ENCODE data around the gene ANKRD33.
A peak's percentile ranks its signal among the peaks of the same experiment; 100 is the strongest.
"Not testable (repeated sequence)": the region's sequence is repeated elsewhere in the genome, so short reads cannot be mapped to it uniquely, and the experiment has no call there.

Gene ANKRD33

DNA sequence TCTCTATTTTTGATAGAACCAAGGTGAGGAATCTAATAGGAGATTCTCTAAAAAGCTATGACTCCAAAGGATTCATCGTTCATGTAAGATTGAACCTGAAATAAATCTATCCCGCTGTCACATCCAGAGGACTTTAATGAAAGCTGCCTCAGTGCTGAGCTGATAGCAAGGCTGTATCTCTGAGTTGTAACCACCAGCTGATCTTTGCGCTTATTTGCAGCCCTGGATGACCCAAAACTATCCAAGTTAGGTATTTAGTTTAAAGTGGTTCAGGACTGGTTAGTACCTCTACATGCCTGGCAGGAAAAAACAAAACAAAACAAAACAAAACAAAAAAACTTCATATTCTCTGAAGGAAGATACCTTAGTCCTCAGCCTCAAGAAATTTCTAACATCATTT, 8.8 kb upstream of the ANKRD33 start:
- no peak for DNase-seq (ENCODE audit: low spot score)

DNA sequence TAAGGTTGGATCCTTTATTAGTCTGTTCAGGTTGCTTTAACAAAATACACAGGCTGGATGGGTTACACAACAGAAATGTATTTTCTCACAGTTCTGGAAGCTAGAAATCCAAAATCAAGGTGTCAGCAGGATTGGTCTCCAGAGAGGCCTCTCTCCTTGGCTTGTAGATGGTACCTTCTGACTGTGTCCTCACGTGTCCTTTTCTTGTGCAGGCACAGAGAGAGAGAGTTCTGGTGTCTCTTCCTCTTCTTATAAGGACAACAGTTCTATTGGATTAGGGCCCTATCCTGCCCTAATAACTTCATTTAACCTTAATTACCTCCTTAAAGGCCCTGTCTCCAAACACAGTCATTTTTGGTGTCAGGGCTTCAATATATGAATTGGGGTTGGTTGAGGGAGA, 4.6 kb upstream of the ANKRD33 start:
- no peak for DNase-seq (ENCODE audit: low spot score)

DNA sequence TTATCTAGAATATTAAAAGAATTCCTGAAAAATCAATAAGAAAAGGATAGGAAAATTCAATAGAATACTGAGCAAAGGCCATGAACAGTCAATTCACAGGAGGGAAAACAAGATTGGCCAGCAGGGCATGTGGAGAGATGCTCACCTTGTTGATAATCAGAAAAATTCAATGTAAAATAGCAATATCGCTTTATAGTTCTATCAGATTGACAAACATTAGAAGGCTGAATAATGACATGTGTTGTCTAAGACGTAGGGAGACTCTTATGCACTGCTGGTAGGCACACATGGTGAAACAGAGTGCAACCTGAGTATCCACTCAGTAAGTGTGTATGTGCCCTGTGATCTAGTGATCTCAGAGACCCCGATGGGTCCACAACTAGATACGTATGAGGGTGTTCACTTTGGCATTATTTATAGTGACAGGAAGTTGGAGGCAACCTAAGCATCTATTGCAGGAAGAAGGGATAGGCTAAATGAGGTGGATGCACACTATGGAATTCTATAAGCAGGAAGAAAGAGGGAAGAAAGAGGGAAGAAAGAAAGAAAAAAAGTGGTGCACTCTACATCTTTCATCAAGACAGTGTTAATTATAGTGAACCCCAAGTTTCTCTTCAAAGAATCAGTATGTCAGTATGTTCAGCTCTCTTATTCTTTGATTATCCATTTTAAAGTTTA, 3.8 kb upstream of the ANKRD33 start:
- DNase-seq (ENCODE audit: low spot score) = no peak

DNA sequence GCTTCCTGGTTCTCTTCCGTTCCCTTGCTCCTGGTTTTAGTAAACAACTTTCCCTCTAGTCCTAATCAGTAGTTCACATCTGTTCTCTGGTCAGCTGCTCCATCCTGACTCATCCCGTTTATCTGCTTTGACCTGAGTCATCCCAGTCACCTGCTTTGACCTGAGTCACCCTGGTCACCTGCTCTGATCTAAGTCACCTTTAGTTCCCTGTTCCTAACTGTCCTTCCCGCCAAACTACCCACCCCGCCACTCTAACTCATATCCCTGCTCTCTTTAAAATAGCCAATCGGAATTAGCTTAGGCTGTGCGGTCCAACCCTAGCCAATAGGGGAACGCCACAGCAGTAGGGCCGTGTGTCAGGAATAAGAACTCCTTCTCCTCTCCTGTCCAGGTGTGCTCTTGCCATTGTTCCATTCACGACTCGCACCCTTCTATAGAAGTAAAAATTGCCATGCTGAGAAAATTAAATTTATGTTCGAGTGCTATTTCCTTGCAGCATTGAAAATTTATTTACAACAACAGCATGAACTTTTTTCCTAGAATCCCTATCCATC, 3.1 kb upstream of the ANKRD33 start:
- DNase-seq (ENCODE audit: low spot score) = no peak

DNA sequence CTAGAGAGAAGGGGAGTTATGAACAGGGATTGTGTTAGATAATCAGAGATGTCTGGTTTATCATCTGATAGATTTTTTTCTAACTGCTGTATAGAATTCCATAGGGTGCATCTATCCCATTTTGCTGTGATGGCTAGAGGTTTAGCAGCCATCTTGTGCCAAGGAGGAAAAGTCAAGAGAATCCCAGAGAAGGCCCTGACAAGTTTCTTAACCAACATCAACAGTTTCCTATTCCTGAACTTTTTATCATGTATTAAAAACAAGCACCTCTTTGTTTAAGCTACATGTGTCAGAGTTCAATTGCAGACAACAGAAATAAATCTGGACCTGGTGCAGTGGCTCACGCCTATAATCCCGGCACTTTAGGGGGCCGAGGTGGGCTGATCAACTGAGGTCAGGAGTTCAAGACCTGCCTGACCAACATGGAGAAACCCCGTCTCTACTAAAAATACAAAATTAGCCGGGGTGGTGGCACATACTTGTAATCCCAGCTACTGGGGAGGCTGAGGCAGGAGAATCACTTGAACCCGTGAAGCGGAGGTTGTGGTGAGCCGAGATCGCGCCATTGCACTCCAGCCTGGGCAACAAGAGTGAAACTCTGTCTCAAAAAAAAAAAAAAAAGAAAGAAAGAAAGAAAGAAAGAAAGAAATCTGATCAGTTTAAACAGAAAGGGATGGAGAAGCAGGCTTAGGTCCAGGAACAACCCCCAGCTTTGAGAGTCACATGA, 2.4 kb upstream of the ANKRD33 start:
- not testable (repeated sequence) for DNase-seq (ENCODE audit: low spot score)

DNA sequence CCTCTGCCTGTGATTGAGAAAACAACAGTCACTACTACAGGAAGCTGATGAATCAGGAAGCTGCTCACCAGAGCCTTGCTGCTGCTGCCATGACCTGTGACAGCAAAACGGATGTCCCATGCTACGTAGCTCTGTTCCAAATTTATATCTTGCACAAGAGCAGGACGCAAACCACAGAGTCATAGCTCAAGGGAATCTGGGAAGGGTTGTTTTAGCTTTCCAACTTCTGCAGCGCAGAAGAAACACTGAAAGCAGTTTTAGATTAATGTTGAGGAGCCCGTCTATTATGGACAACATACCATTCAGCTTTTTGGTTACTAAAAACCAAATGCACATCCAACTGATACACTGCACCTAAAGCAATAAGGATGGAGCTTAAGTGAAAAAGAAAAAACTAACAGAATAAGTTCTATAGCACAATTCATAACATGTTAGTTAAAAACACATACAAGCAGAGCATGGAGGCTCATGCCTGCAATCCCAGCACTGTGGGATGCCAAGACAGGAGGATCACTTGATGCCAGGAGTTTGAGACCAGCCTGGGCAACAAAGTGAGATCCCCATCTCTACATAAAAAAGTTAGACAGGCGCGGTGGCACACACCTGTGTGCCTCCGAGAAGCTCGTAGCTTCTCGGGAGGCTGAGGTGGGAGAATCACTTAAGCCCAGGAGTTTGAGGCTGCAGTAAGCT, 1.7 kb upstream of the ANKRD33 start:
- peak; percentile 78 for DNase-seq (ENCODE audit: low spot score)

DNA sequence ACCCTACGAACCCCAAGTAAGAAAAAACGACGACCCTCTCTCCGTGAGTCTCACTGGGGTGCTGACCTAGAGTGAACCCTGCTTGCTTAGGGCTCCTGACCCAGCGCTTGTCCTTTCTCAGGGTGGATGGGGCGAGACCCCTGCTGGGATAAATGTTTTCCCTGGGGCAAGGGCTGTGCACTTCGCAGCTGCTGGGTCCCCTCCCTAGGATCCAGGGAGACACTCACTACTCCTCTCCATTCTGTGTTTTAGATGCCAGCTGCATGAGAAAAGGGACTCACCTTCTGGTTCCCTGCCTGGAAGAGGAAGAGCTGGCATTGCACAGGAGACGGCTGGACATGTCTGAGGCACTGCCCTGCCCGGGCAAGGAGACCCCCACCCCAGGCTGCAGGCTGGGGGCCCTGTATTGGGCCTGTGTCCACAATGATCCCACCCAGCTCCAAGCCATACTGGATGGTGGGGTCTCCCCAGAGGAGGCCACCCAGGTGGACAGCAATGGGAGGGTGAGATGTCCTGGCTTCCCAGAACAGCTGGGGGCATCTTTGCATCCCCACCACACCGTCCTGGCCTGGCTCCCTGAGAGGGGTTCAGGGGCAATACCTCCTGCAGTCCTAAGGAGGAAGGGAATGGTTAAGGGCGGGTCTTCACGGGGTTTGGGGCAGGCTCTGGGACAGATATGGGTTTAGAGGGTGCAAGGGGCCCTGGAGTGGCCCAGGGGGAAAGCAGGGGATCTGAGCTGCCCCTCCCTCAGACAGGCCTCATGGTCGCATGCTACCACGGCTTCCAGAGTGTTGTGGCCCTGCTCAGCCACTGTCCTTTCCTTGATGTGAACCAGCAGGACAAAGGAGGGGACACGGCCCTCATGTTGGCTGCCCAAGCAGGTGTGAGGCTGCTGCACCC, 663 bp downstream of the ANKRD33 start:
- no peak for DNase-seq (ENCODE audit: low spot score)

DNA sequence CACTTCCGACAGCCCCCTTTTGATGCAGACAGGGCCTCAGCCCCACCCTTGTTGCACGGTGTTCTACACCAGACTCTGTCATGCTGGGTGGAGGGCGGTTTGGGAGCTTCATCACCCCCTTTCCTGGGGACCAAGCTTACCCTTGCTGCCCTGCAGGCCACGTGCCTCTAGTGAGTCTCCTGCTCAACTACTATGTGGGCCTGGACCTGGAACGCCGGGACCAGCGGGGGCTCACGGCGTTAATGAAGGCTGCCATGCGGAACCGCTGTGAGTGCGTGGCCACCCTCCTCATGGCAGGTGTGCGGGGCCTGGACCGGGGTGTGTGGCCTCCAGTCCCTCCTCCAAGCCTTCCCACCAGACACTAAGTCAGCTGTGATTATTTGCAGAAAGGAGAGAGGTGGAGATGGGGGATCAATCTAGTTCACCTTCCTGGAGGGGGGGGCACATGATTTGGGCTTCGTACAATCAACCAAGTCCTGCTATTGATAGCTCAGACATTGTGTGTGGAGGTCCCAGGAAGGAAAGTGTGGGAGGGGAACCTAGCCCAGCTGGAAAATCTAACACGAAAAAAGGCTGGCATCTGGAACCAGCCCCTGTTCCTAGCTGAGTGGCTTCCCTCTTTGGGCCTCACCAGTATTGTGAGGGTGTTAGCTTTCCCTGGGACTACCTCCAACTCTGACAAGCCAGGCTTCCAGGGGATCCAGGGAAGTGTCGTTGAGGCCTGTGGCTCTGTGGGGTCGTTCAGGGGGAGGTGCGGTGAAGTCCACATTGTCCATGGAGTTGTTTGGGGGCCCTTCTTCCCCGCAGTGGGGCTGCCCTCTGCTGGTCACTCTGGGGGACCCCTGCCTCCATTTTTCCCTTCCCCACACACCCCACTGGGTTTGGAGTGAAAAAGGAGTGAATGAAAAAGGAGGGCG, 1.6 kb downstream of the ANKRD33 start:
- no peak for DNase-seq (ENCODE audit: low spot score)

DNA sequence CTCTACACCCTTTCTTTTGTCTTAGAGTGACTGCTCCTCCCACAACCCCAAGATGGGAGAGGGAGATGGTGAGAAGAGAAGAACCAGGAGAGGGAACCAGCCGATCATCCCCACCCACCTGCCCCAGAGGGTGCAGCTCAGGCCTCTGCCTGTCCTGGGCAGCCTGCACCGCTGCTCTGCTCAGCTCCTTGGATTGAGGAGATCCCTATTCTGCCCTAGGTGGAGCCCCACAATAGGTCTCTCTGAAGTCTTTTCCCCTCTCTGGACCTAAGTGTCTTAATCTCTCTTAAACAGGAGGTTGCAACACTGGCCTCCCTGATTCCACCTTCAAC, 2.2 kb downstream of the ANKRD33 start:
- DNase-seq (ENCODE audit: low spot score) = no peak

DNA sequence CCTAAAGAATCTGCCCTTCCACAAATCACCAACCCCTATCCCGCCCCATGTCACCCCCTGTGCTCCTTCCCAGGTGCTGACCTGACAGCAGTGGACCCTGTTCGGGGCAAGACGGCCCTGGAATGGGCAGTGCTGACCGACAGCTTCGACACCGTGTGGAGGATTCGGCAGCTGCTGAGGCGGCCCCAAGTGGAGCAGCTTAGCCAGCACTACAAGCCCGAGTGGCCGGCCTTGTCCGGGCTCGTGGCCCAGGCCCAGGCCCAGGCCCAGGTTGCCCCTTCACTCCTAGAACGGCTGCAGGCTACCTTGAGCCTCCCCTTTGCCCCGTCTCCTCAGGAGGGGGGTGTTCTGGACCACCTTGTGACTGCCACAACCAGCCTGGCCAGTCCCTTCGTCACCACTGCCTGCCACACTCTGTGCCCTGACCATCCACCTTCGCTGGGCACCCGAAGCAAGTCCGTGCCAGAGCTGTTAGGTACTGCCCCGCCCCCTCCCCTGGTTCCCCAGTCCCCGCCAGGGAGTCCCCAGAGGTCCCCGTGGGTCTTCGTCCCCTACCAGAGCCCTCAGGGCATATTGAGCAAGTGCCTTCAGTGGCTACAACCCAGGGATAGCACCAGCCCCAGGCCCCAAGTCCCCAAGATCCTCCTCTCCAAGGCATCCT, 2.7 kb downstream of the ANKRD33 start:
- no peak for DNase-seq (ENCODE audit: low spot score)

DNA sequence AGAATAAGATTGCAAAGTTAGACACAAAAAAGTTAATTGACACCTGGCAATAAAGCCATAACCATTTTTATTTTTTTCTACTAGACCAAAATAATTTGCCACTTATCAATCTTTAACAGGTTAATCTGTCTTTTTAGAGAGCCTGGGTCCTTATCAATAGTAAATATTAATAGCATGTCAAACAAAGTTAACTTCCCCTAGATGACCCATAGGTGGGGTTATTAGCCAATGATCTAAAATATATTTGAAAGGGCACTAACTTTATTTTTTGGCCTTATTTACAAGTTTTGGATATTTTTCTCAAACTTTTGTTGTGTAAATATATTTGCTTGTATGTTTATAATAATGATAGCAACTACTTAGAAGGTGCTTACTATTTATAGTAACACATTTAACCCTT, 3.9 kb downstream of the ANKRD33 start:
- no peak for DNase-seq (ENCODE audit: low spot score)

DNA sequence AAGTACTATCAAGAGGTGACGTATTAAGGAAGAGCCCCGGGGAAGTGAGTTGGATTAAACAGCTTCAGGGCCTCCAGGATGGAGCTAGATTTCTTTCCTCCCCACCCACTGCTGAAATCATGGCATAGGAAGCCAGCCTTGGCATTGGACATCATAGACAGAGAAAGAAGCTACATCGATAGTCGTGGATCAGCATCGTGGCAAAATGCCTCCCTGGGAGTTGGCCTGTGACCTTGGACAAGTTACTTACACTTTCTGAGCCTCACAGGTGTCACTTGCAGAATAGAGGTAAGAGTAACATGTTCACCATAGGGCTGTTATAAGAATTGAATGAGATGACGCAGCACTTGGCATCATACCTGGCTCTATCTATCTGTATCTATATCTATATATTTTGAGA, 5.9 kb downstream of the ANKRD33 start:
- DNase-seq (ENCODE audit: low spot score) = no peak

DNA sequence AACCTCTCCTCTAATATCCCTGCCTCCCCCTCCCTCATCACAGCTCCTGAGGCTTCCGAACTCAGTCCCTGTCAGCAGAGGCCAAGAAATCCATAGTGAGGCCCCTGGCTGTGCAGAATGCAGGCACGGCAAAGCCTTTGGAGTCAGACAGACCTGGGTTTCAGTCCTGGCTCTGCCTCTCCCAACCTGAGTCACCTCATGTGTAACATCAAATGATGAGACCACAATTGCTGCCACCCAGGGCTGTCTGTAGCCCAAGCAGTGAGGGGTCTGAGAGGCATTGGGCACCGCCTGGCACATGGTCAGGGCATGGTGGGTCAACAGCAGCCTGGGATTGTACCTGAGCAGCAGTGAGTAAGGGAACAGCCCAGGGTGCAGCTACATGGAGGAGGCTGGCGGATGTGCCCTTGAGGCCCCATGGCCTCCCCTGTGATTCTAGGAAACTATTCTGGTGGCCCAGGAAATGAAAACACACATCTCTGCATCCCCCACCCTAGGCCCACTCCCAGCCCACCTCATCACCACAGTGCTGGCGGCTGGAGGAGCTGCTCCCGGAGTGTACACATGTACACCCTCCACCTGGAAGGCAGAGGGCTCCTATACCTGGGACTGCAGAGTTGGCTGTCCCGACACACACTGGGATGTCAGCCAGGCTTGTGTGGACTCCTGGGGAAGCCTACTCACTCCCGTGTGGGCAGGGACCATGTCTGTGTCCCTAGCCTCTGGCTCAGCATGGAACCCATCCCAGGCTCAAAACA, 7.7 kb downstream of the ANKRD33 start:
- DNase-seq (ENCODE audit: low spot score) = no peak

DNA sequence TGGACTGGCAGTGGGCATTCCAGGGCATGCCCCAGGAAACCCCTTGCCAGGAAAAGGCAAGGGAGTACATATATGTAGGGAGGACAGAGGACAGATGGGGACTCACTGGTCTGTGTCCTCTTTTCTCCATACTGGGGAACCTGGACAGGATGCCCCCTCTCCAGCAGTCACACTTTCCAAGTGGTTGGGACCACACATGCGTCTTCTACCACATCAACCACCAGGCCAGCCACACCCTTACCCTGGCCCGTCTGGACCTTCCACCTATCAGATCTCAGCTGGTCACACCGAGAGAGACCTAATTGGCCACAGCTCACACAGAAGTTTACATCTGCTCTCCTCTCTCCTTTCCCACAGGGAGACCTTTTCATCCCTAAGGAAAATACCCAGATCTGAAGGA, 8.3 kb downstream of the ANKRD33 start:
- no peak for DNase-seq (ENCODE audit: low spot score)

DNA sequence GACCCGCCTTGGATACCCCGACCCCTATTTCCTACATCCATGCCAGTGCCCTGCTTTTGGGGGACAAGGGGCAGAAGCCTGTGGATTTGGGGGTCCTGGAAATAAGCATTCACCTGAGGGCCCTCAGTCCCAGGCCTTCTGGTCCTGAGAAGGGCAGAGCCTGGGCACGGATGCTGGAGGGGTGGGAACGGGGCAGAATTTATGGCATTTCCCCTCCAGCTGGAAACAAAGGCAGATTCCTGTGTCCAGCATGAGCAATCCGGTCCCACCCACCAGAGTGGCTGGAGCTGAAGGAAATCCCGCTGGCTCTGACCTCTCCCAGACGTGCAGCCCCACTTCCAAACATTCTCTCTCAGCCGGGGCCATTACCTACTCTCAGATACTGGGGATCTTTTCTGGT, 9.3 kb downstream of the ANKRD33 start:
- no peak for DNase-seq (ENCODE audit: low spot score)

DNA sequence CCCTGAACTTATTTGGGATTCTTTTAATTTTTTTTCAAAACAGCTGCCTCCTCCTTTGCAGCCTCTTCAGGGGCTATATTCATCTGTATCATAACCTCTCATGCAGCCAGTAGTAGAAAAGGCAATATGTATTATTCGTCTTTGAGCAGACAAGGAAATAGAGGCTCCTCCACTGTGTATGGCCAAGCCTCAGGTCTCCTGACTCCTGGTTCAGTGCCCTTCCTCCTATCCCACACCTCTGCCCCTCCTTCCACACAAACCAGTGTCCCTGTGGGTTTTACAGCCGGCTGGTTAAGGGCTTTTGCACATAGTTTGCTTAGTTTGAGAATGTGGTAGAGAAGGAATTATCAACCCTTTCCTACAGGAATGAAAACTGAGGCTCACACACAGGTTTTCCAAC, 10.6 kb downstream of the ANKRD33 start:
- no peak for DNase-seq (ENCODE audit: low spot score)

DNA sequence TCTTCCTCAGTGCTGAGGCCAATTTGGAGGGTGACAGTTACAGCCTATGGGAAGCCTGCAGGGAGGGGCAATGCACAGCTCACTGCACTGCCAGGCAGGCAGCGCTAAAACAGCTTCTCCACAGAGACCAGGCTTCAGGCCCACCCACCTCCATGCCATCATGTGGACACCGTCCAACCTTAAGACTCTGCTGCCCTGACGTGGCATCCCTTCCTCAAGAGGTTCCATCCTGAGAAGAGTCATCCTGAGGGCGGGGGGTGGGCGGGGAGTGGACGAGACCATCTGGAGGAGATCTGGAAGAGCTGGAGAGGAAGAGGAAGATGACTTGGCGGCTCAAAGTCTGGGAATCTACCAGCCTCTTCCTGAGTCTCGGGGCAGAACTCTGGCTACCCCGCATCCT, 11.0 kb downstream of the ANKRD33 start:
- no peak for DNase-seq (ENCODE audit: low spot score)

DNA sequence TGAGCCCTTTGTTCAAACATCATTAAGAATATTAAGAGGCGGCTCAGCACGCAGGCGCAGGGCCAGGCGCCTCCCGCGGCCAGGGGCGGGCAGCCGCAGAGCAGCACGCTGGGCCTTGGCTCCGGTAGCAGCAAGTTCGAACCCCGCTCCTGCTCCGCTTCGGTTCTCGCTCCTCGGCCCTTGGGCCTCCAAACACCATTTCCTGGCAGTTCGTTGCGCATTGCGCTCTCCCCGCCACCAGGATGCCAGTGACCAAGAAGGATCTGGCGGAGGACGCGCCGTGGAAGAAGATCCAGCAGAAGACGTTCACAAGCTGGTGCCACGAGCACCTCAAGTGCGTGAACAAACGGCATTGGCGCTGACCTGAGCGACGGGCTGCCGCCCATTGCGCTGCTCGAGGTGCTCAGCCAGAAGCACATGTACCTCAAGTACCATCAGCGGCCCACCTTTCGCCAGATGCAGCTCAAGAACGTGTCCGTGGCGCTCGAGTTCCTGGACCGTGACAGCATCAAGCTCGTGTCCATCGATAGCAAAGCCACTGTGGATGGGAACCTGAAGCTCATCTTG, 12.5 kb downstream of the ANKRD33 start:
- DNase-seq (ENCODE audit: low spot score) = no peak

DNA sequence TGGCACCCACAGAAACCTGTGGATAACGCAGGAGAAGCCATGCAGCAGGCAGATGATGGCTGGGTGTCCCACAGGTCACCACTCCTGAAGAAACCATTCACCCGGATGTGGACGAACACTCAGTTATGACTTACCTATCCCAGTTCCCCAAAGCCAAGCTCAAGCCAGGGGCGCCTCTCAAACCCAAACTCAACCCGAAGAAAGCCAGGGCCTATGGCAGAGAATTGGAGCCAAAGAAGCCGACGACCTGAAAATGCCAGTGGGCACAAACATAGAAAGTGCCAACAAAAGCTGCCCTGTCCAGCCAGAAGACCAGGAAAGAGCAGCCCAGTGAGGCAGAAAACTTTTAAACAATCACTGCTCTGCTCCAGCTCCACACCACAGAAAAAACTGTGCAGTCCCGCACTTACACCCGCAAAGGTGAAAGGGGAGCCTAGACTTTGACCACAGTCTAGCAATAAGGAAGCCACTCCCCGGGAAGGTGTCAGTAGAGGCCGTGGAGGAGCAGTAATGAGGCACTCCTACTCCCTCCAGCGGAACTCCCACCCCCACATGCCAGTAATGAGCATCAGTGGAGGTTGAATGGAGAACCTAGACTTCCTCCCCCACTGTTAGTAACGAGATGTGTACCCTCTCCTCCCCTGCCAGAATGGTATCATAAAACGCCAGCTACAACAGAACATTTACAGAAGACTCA, 13.4 kb downstream of the ANKRD33 start:
- DNase-seq (ENCODE audit: low spot score) = no peak

All from Ammon's horn (tissue), 1 donor.